KBM-7 (cell line): ENCODE data around the gene HPSE.

Source experiments
- DNase-seq: peaks from one replicate; pipeline ENCODE4 v3.0.0-alpha.2; 2015
- in situ Hi-C: fragments of 300-500 bp; cut with MboI; formaldehyde crosslinking; loops from 2 replicates; pipeline ENCODE4 v1.14.3; 2020; ENCODE audit warnings: low sequenced_read_pairs, low pct_unique_long_range_greater_than_20kb, mixed read lengths

Gene HPSE

GRCh38 chr4:83334425-83335241 lies at the start of gene HPSE:
TSS of gene HPSE (minus strand) at chr4:83334848. CDS start at chr4:83334782, 66 bp downstream.
- in situ Hi-C loops = no loop called here
- peak; percentile 88 for DNase-seq

DNA sequence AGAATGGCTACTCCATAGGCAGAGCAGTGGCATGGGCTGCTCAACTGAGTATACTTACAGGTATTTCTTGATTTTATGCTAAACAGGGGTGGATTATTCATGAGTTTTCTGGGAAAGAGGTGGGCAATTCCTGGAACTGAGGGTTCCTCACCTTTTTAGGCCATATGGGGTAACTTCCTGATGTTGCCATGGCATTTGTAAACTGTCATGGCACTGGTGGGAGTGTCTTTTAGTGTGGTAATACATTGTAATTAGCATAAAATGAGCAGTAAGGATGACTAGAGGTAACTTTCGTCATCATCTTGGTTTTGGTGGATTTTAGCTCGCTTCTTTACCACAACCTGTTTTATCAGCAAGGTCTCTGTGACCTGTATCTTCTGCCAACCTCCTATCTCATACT lies 48.2 kb upstream of the HPSE start:
- DNase-seq = no peak
- in situ Hi-C loops = no loop called here

- in situ Hi-C loops = no loop called here
Measured at GRCh38 chr4:83381173-83381572, 46.5 kb upstream of the HPSE start.

GRCh38 chr4:83378419-83378818 lies 43.8 kb upstream of the HPSE start:
- in situ Hi-C loops = no loop called here
- peak; percentile 29 for DNase-seq

More at GRCh38 chr4:83381173-83381572, 46.5 kb upstream of the HPSE start:
- DNase-seq = no peak

DNA sequence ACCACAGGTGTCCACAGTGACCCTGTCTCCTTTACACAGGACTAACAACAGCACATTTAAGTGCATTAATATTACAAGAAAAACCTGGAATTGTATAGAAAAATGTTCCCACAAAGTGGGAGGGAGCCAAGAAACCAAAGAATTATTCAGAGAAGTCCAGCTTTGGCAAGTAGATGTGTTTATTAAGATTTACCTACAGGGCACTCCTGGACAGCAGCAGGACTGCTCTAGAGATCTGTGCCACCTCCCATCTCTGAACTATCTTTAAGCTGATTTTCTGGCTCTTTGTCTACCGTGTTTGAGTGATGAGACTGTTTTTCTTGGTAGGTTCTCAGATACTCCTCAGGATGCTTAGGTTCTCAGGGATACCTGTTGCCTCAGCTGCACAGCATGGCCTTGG lies 38.3 kb upstream of the HPSE start:
- in situ Hi-C loops = no loop called here
- no peak for DNase-seq

DNA sequence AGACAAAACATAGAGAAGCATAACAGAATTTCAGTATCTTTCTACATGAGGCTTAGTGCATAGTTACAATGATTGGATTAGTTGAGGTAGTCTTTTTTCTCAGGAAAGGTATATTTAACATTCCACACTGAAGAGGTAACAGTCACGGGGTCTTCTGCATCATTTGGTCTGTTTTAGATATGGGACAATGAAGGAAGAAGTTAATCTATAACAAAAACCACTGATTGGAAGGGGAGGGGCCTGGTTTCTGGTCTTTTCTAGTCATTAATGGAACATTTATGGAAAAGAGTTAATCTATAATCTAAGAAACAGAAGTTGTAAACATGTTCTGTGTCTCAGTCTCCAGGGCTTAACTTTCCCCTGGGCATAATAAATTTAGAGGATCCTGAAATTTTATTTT lies 37.3 kb upstream of the HPSE start:
- in situ Hi-C loops = no loop called here

DNA sequence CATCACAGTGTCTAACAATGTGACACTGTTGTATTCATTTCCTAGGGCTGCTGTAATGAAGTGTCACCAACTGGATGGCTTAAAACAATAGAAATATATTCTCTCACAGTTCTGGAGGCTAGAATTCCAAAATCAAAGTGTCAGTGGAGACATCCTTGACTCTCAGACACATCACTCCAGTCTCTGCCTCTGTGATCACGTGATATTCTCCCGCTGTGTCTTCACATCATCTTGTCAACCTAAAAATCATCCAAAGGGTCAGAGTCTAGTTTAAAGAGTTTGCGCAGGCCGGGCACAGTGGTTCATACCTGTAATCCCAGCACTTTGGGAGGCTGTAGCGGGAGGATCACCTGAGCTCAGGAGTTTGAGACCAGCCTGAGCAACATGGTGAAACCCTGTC lies 36.6 kb upstream of the HPSE start:
- in situ Hi-C loops = no loop called here

More for the DNA sequence above, 37.3 kb upstream of the HPSE start:
- no peak for DNase-seq

GRCh38 chr4:83370640-83370906 lies 35.9 kb upstream of the HPSE start:
- no peak for DNase-seq
- in situ Hi-C loops = no loop called here

More for the DNA sequence above, 36.6 kb upstream of the HPSE start:
- DNase-seq = no peak

- DNase-seq = peak; percentile 54
- in situ Hi-C loops = no loop called here
Measured at GRCh38 chr4:83369831-83370639, 35.4 kb upstream of the HPSE start.

DNA sequence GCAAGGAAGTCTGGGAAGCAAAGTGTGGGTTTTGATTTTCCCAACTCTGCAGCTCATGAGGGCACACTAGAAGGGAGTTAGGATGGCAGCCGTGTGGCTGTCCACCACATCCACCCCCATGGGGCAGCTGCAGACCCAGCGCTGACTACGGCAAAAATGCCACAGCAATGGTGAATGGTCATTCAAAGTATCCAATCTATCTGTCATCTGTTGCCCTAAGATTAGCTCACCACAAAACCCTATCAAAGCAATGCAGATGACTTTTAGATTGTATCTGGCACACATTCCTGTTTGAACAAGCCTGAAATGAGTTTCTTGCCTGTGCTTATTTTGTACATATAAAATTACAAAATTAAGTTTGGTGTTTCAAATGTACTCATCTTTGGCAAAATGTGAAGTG lies 29.7 kb upstream of the HPSE start:
- peak; percentile 72 for DNase-seq
- in situ Hi-C loops = no loop called here

DNA sequence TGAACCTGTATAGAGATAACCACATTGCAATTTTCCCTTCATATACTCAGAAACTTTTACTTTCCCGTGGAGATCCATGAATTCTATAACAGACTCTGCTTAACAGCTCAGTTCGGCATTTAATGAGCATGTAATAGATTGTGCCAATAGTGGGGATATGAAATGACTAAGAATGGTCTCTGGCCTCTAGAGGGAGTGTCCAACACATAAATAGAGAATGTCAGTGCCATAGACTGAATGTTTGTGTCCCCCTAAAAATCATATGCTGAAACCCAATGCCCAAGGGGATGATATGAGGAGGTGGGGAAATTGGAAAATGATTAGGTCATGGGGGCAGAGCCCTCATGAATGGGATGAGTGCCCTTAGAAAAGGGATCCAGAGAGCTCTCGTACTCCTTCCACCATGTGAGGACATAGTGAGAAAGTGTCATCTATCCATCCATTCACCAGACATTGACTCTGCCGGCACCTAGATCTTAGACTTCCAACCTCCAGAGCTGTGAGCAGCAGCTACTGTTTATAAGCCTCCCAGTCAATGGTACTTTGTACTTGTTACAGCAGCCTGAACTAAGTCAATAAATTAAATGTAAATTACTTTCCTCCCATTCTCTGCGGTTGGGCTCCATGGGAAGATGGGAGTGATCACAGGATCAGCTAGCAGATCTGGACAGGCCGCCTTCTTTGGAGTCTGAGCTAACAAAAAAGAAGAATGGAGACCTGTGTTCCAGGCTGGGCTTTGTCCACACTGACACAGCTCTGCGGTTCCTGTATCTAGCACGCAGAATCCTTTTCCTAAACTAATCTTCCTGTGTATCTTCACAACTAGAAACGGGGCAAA lies 28.1 kb upstream of the HPSE start:
- peak; percentile 28 for DNase-seq
- in situ Hi-C loops = no loop called here

GRCh38 chr4:83361416-83362103 lies 26.9 kb upstream of the HPSE start:
- in situ Hi-C loops = no loop called here
- peak; percentile 75 for DNase-seq

DNA sequence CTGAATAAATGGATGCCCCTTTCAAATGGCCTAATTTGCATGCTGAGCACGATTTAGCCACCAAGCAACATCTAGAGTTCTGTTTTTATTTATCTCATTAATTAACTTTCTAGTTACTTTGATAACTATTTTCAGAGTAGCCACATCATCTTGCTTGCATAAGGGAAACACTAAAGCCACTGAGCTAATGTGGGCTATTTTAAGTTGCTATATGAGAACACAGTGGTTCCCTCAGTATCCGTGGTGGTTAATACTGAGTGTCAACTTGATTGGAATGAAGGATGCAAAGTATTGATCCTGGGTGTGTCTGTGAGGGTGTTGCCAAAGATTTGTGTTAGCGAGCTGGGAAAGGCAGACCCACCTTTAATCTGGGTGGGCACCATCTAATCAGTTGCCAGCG lies 25.4 kb upstream of the HPSE start:
- in situ Hi-C loops = no loop called here
- DNase-seq = no peak

GRCh38 chr4:83358410-83358809 lies 23.8 kb upstream of the HPSE start:
- in situ Hi-C loops = no loop called here
- no peak for DNase-seq

DNA sequence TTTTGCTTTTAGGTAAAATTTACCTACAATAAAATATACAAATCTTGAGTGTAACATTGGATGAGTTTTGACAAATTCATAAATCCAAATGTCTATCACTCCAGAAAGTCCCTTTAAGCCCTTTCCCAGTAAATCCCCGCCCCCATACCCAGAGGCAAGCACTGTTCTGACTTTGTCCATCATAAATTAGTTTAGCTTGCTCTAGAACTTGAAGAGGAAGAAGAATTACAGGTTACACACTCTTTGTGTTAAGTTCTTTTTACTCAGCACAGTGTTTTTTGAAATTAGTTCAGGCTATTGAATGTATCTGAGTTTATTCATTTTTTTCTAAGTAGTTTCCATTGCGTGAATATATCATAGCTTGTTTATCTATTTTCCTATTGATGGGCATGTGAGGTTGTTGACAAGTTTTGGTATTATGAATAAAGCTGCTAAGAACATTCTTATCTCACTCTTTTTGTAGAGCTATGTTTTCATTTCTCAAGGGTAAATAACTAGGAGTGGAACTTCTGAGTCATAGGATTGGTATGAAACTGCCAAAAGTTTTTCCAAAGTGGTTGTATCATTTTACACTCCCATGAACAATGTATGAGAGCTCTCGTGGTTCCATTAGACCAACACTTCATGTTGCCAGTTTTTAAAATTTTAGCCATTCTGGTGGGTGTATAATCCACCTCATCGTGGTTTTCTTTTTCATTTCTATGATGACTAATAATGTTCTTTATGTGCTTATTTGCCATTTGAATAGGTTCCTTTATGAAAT lies 22.4 kb upstream of the HPSE start:
- in situ Hi-C loops = no loop called here
- no peak for DNase-seq

- in situ Hi-C loops = no loop called here
- no peak for DNase-seq
Measured at GRCh38 chr4:83353516-83353915, 18.9 kb upstream of the HPSE start.

DNA sequence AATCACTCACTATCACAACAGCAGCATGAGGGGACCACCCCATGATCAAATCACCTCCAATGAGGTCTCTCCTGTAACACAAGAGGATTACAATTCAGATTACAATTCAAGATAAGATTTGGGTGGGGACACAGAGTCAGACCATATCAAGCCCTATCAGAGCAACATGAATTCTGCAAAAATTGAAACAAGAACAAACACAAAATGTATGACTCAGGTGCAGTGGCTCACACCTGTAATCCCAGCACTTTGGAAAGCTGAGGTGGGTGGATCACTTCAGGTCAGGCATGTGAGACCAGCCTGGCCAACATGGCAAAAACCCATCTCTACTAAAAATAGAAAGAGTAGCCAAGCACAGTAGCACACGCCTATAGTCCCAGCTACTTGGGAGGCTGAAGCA lies 13.4 kb upstream of the HPSE start:
- DNase-seq = no peak
- in situ Hi-C loops = no loop called here

DNA sequence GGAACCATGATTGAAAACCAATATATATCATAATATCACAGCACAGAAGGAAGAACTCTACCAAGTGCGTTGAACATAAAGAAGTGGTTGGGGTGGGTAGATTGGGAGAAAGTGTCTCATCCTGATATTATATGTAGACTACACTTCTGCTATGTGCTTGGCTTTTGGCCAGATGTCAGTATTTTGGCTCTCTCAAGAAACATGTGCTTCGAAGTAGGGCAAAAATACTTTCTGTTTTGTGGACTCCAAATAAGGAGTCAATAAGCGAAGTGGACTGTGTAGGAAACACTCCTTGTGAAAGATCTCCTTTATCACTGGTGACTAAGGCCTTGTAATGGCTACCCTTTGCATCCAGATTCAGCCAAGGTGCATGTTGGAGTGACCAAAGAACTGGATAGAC lies 7.8 kb upstream of the HPSE start:
- in situ Hi-C loops = no loop called here
- DNase-seq = no peak
